Measurements from ENCODE around the gene RARRES1.

Gene RARRES1

GRCh38 chr3:158731938-158732855, at the start of gene RARRES1:
TSS of gene RARRES1 (minus strand) at chr3:158732457. CDS start at chr3:158732415, 42 bp downstream.
- peak; percentile 83 for ATAC-seq
- Mint-ChIP-seq H3K4me1 (peaks cover 12% of the 10 kb centered on the region), H3K9me3 (peaks cover 0 to 8% of the 10 kb centered on the region in 2 donors), H3K27me3 (no peaks in the 10 kb centered on the region), H3K4me3 (peak within 1 kb of the TSS; percentile 64 to 75), H3K27ac (no peak within 1 kb of the TSS)
- peak; percentile 51 to 54 for DNase-seq

DNA sequence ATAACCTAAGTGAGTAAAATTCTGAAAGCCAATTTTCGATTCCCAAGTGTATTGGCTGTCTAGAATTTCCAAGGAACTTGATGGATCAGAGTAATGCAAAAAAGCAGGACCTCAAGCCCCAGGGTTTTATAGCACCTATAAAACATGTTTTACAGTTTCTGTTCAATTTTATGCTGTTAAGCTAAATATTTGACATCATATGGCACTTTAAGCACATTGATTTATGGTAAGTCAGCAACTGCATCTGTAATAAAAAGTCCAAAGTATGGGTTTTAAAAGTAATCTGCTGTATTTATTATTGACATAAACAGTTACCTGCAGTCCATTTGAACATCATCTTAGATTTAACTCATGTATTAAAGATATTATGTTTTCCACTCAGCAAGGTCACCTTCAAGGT, 49.6 kb upstream of the RARRES1 start:
- ATAC-seq (no peak), DNase-seq (no peak)
- no peak overlapping the region for H3K4me3 Mint-ChIP-seq
- no peaks in the 10 kb centered on the region for H3K4me1 Mint-ChIP-seq
- no peaks in the 10 kb centered on the region for H3K9me3 Mint-ChIP-seq
- no peak overlapping the region for H3K27ac Mint-ChIP-seq
- H3K27me3 Mint-ChIP-seq: no peaks in the 10 kb centered on the region

DNA sequence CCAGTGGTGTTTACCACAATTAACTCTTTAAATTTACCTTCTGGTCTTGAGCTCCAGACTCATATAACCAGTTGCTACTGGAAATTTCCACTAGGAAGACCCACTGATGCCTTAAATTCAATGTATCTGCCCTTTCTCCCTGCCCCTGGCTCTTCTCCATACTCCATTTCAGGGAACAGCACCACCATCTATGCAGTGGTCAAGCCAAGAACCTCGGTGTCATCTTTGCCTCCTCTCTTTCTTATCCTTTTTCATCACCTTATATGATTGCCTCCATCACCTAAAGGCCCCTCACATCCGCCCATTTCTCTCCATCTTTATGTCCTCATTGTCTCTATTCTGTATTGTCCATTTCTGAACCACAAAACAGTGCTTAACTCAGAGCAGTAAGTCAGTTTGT, 48.9 kb upstream of the RARRES1 start:
- DNase-seq (no peak), ATAC-seq (no peak)
- H3K4me1 Mint-ChIP-seq: no peaks in the 10 kb centered on the region
- H3K9me3 Mint-ChIP-seq: no peaks in the 10 kb centered on the region
- no peak overlapping the region for H3K4me3 Mint-ChIP-seq
- H3K27ac Mint-ChIP-seq: no peak overlapping the region
- no peaks in the 10 kb centered on the region for H3K27me3 Mint-ChIP-seq

- H3K4me1 Mint-ChIP-seq: no peaks in the 10 kb centered on the region
- H3K27me3 Mint-ChIP-seq: no peaks in the 10 kb centered on the region
- DNase-seq (no peak), ATAC-seq (no peak)
- H3K9me3 Mint-ChIP-seq: no peaks in the 10 kb centered on the region
- H3K4me3 Mint-ChIP-seq: no peak overlapping the region
- no peak overlapping the region for H3K27ac Mint-ChIP-seq
Observed at GRCh38 chr3:158780766-158781165, 48.5 kb upstream of the RARRES1 start.

DNA sequence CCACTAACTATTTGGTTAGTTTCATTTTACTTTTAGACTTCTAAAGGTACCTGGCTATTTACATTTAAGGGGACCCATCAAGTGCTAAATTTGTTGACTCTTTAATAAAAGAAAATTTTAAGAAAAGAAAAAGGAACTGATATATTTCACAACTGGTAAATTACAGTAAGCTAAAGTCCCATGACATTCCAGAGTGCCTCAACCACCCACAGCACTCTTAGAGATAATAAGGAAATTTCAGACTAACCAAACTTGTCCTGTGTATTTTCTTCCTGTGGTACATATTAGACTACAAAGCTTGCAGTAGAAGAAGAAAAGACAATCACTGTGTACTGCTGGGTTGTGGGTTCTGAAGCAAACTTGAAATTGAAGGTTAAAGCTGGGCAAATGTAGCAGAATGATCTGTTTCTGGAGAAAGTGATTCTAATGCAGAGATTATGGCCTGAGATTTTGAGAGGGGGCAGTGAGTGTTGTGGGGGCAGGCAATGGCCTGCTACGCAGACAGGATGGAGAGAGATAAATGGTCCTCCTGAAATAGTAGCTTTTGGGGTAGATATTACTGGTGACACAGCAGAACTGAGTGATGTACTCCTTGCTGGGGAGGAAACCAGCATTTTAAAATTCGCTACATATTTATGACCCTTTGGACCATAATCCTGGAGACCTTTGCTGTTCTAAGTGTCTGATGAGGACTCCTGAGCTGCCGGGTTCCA, 45.1 kb upstream of the RARRES1 start:
- Mint-ChIP-seq H3K27me3 (no peaks in the 10 kb centered on the region), H3K4me3 (no peak overlapping the region), H3K4me1 (no peaks in the 10 kb centered on the region), H3K9me3 (no peaks in the 10 kb centered on the region), H3K27ac (no peak overlapping the region)
- no peak for DNase-seq
- ATAC-seq: no peak

GRCh38 chr3:158776531-158776930, 44.3 kb upstream of the RARRES1 start:
- Mint-ChIP-seq H3K4me3 (no peak overlapping the region), H3K9me3 (no peaks in the 10 kb centered on the region), H3K4me1 (no peaks in the 10 kb centered on the region), H3K27ac (no peak overlapping the region), H3K27me3 (no peaks in the 10 kb centered on the region)
- DNase-seq (no peak), ATAC-seq (no peak)

- no peaks in the 10 kb centered on the region for H3K27me3 Mint-ChIP-seq
- ATAC-seq (no peak), DNase-seq (no peak)
- no peak overlapping the region for H3K4me3 Mint-ChIP-seq
- no peak overlapping the region for H3K27ac Mint-ChIP-seq
- no peaks in the 10 kb centered on the region for H3K4me1 Mint-ChIP-seq
- H3K9me3 Mint-ChIP-seq: no peaks in the 10 kb centered on the region
Observed at GRCh38 chr3:158775426-158776410, 43.5 kb upstream of the RARRES1 start.

DNA sequence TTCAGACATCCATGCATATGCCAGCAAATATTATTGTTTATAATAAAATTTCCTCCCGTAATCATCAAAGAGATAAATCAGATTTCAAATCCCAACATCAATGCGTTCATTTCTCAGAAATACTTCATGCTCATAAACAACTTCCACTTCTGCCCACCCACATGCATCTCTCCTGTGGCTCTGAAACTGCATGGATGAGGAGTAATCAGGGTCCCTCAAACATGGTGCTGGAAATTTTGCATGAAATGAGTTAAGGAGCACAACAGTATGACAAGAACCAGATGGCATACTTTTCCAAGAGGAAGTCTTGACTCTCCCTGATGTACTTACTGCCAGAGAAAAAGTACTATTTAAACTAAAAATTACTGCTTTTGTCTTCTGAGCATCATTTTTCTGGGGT, 42.7 kb upstream of the RARRES1 start:
- Mint-ChIP-seq H3K4me3 (no peak overlapping the region), H3K27me3 (no peaks in the 10 kb centered on the region), H3K27ac (peak overlapping the region in 1 of 2 donors; percentile 49), H3K9me3 (no peaks in the 10 kb centered on the region), H3K4me1 (no peaks in the 10 kb centered on the region)
- ATAC-seq: no peak
- no peak for DNase-seq

DNA sequence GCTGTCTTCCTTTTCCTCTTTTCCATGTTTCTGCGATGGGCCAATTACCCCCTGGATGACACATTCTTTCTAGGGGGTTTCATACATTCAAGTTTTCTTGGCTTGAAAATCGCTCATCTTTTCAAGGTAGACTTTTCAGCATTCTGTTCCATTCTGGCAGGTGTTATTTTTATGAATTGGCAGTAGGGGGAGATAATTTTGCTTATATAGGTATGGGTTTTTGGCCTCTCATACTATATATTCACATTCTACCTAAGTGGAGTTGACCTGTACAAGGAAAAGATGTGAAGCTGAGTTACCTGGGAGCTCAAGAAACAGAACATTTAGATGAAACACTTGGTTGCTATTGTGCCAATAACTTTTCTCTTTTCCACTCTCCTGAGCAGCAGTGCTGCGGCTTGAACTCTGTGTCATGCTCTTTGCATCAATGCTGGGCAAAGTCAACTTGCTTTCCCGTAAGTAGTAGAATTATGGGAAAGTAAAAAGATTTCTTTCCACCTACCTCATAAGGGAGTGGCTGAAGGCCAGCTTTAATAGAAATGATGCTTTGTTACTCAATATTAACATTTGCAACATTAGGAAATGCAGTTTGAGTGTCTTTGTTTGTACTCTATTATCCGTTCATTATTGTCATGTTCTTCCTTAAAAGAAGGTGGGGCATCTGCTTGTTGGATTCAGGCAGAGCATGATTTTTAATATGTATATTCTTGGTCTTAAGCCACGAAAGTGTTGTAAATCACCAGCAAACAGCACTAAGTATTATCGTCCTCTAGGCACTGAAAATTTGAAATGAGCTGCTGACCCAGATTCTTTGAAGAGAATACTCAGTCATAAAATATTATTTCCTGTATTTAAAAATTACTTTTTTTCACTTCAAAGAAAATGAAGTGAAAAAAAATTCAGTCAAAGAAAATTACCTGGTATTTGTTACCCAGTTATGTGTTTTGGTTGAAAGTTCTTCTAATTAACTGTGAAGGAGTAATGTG, 41.9 kb upstream of the RARRES1 start:
- no peaks in the 10 kb centered on the region for H3K9me3 Mint-ChIP-seq
- ATAC-seq (no peak), DNase-seq (no peak)
- H3K4me3 Mint-ChIP-seq: no peak overlapping the region
- H3K27me3 Mint-ChIP-seq: no peaks in the 10 kb centered on the region
- no peaks in the 10 kb centered on the region for H3K4me1 Mint-ChIP-seq
- no peak overlapping the region for H3K27ac Mint-ChIP-seq

GRCh38 chr3:158773166-158773565, 40.9 kb upstream of the RARRES1 start:
- H3K27ac Mint-ChIP-seq: no peak overlapping the region
- DNase-seq (no peak), ATAC-seq (no peak)
- H3K9me3 Mint-ChIP-seq: no peaks in the 10 kb centered on the region
- no peak overlapping the region for H3K4me3 Mint-ChIP-seq
- H3K4me1 Mint-ChIP-seq: no peaks in the 10 kb centered on the region
- H3K27me3 Mint-ChIP-seq: no peaks in the 10 kb centered on the region

DNA sequence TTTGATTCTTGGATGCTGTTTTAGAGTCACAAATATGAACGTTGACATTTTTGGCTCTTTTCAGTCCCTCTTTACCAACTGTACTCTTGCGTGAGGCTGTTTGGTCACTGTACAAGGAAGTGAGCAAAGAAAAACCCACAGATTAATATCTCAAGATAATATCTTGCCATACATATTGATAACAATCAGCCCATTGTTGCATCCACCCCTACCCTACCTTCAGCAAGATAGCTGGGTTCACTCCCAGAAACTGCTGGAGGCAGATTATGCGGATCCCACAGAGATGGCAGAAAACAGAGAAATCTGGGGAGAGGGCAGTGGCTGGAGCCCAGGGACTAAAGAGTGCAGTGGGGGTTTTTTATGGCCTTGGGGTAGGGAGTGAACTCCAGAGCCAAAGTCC, 39.7 kb upstream of the RARRES1 start:
- ATAC-seq (no peak), DNase-seq (no peak)
- H3K4me3 Mint-ChIP-seq: no peak overlapping the region
- H3K27ac Mint-ChIP-seq: no peak overlapping the region
- H3K4me1 Mint-ChIP-seq: no peaks in the 10 kb centered on the region
- H3K9me3 Mint-ChIP-seq: no peaks in the 10 kb centered on the region
- H3K27me3 Mint-ChIP-seq: no peaks in the 10 kb centered on the region

DNA sequence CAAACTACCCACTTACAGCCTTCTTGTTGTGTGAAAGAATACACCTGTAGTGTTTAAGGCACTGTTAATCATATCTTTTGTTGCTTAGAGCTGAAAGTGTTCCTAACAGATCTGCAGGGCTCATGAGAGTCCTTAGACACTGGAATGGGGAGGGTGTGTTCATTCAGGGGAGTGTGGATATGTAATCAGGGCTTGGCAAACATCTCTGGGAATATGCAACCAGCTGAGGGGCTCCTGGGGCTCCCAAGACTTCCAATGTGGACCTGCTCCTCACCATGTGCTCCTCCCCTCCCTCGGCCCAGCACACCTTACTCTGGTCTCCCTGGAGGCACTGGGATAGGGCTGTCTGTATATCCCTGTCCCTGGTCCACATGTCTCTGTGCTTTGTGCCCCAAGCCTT, 39.3 kb upstream of the RARRES1 start:
- H3K4me1 Mint-ChIP-seq: no peaks in the 10 kb centered on the region
- no peak overlapping the region for H3K4me3 Mint-ChIP-seq
- ATAC-seq (no peak), DNase-seq (no peak)
- H3K27me3 Mint-ChIP-seq: no peaks in the 10 kb centered on the region
- H3K9me3 Mint-ChIP-seq: no peaks in the 10 kb centered on the region
- no peak overlapping the region for H3K27ac Mint-ChIP-seq

- ATAC-seq (no peak), DNase-seq (no peak)
- H3K27me3 Mint-ChIP-seq: no peaks in the 10 kb centered on the region
- H3K4me3 Mint-ChIP-seq: no peak overlapping the region
- H3K9me3 Mint-ChIP-seq: no peaks in the 10 kb centered on the region
- no peak overlapping the region for H3K27ac Mint-ChIP-seq
- no peaks in the 10 kb centered on the region for H3K4me1 Mint-ChIP-seq
Observed at GRCh38 chr3:158770741-158771350, 38.6 kb upstream of the RARRES1 start.
